SH-SY5Y (cell line): ENCODE measurements around the gene P2RY14.

Source experiments
- GATA2 ChIP-seq: IDR thresholded peaks from 2 replicates; pipeline ENCODE4 v1.6.1; 2011; ENCODE audit warnings: mild to moderate bottlenecking, low read depth, low read length
- GATA3 ChIP-seq: IDR thresholded peaks from 2 replicates; pipeline ENCODE4 v1.6.1; 2011; ENCODE audit warnings: low read depth, mild to moderate bottlenecking, low read length, moderate library complexity

DNA sequence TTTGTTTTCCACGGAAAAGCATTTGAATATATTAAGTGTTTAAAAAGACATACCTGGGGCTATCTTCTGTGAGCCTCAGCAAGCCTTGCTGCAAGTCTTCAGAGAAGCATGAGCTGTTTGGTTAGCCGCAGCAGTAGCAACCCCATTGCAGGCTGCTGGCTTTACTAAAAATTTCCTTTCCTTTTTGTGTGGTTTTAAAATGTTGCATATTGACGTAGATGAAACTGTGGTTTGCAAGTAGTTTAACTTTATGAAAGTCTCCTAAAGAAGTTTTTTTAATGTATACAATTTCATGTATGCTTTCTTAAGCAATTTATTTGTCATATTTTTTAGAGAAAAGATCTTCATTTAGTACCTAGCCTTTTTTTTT, 75.3 kb downstream of the P2RY14 start, which contains the start of gene GPR171:
- TF ChIP-seq GATA2 (no peak), GATA3 (no peak)
